Gastroesophageal sphincter (tissue), 4 donors: ENCODE measurements around the gene GRIN1. TPM values are rescaled to one million over a fixed set of nuclear protein-coding genes. Genes with fewer than 3 reads are reported as not detected.
"Not testable (repeated sequence)": the region's sequence is repeated elsewhere in the genome, so short reads cannot be mapped to it uniquely, and the experiment has no call there.

Experiments
- ATAC-seq: fragments of 150-250 bp; one replicate; pipeline ENCODE4 v1.9.1; 2016; ENCODE audit warnings: mild to moderate bottlenecking, moderate library complexity
- H3K27ac ChIP-seq, 4 donors: fragments of 200-600 bp; sonication (generic) in 3 of 4; 1 replicate in 3 of 4; 2 replicates in 1 of 4; pipeline ENCODE4 v1.5.1; 2016 to 2019
- H3K27me3 ChIP-seq: fragments of 200-600 bp; sonication (generic); one replicate; pipeline ENCODE4 v1.5.1; 2019
- H3K36me3 ChIP-seq, 2 donors: fragments of 200-600 bp; sonication (generic); one replicate each; pipeline ENCODE4 v1.5.1; 2019; ENCODE audit warnings: control low read depth in 1 of 2
- H3K4me1 ChIP-seq, 3 donors: fragments of 200-600 bp; sonication (generic); 1 replicate in 2 of 3; 2 replicates in 1 of 3; pipeline ENCODE4 v1.5.1; 2016 to 2019; ENCODE audit warnings: control low read depth in 2 of 3
- H3K4me3 ChIP-seq, 2 donors: fragments of 200-600 bp; sonication (generic); one replicate each; pipeline ENCODE4 v1.5.1; 2019; ENCODE audit warnings: mild to moderate bottlenecking in 1 of 2, moderate library complexity in 1 of 2
- H3K9me3 ChIP-seq, 3 donors: fragments of 200-600 bp; sonication (generic); one replicate each; pipeline ENCODE4 v1.5.1; 2017 to 2019; ENCODE audit warnings: control low read depth in 2 of 3
- EP300 ChIP-seq: sonication (generic); formaldehyde crosslinking; IDR thresholded peaks from one replicate; pipeline ENCODE4 v1.6.1; 2017; ENCODE audit warnings: antibody characterized with exemption, mild to moderate bottlenecking
- POLR2A ChIP-seq, 2 donors: fragments of 450-650 bp; IDR thresholded peaks; one replicate each; pipeline ENCODE4 v1.6.1; 2017; ENCODE audit warnings: antibody characterized with exemption in 2 of 2, mild to moderate bottlenecking in 2 of 2, moderate library complexity in 1 of 2
- POLR2AphosphoS5 ChIP-seq: sonication (generic); formaldehyde crosslinking; IDR thresholded peaks from one replicate; pipeline ENCODE4 v1.6.1; 2017; ENCODE audit warnings: antibody characterized with exemption
- WGBS, 2 donors: methylation state at CpG; one replicate each; pipeline ENCODE4 v1.1.5; 2018; ENCODE audit warnings: low coverage in 1 of 2; 5-methylcytosine and 5-hydroxymethylcytosine counted together
- total RNA-seq, 4 donors: library from RNA; depleted of rRNA; stranded (reverse); fragments of >200 nt; gene quantifications; one replicate each; pipeline ENCODE4 v1.1.0, GENCODE V29; 2016
- TF ChIP-seq, protein P1 (sequence below), 4 experiments: fragments of 200-600 bp in 2 of 4; fragments of 450-650 bp in 2 of 4; sonication (generic) in 1 of 4; IDR thresholded peaks; one replicate each; pipeline ENCODE4 v1.5.1; 2017 to 2019; ENCODE audit warnings: antibody characterized with exemption in 4 of 4, mild to moderate bottlenecking in 2 of 4, moderate library complexity in 2 of 4

GRIN1 gene
- total RNA-seq, 4 donors from 2014 or later, result 0.08 to 0.13 TPM; not detected in 2

- Histone ChIP-seq H3K27ac (no peak overlapping the region), H3K4me3 (no peak overlapping the region), H3K4me1 (peaks cover 0 to 18% (median 8%) of the 10 kb centered on the region in 3 donors), H3K27me3 (no peaks in the 10 kb centered on the region), H3K36me3 (no peaks in the 10 kb centered on the region), H3K9me3 (no peaks in the 10 kb centered on the region)
- no peak for ATAC-seq
- no peak for TF ChIP-seq EP300
- no peak for TF ChIP-seq POLR2A (IDR thresholded peaks at IDR 0.05)
- TF ChIP-seq, protein P1, sequence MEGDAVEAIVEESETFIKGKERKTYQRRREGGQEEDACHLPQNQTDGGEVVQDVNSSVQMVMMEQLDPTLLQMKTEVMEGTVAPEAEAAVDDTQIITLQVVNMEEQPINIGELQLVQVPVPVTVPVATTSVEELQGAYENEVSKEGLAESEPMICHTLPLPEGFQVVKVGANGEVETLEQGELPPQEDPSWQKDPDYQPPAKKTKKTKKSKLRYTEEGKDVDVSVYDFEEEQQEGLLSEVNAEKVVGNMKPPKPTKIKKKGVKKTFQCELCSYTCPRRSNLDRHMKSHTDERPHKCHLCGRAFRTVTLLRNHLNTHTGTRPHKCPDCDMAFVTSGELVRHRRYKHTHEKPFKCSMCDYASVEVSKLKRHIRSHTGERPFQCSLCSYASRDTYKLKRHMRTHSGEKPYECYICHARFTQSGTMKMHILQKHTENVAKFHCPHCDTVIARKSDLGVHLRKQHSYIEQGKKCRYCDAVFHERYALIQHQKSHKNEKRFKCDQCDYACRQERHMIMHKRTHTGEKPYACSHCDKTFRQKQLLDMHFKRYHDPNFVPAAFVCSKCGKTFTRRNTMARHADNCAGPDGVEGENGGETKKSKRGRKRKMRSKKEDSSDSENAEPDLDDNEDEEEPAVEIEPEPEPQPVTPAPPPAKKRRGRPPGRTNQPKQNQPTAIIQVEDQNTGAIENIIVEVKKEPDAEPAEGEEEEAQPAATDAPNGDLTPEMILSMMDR (IDR thresholded peaks at IDR 0.05), result no peak
- no peak for TF ChIP-seq POLR2AphosphoS5
- WGBS, 2 donors, result 77 to 78% methylated on average over 3 to 5 of the region's 5 CpGs
Measured at GRCh38 chr9:137123468-137123837, 15.5 kb upstream of the GRIN1 start.

- not testable (repeated sequence) for H3K4me3 ChIP-seq, H3K27me3 ChIP-seq, ATAC-seq, H3K27ac ChIP-seq, H3K9me3 ChIP-seq, H3K36me3 ChIP-seq
- peaks cover 0 to 23% (median 12%) of the 10 kb centered on the region in 3 donors for H3K4me1 ChIP-seq
- WGBS, 2 donors, result 90% methylated on average over 4 of the region's 5 CpGs; no CpG with 5 or more reads in 1 of the 2 donors
Measured at GRCh38 chr9:137123952-137124462, 14.9 kb upstream of the GRIN1 start.

DNA sequence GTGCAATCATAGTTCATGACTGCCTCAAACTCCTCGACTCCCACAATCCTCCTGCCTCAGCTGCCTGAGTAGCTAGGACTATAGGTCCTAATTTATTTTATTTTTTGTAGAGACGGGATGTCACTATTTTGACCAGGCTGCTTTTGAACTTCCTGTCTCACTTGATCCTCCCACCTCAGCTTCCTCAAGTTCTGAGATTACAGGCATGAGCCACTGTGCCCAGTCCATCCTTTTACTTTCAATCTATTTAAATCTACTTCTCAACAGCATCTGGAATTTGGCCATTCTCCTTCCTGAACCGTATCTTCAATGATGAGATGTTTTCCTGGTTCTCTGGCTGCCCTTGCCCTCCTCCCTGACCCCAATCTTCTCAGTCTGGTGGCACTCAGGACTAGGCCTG, 12.2 kb upstream of the GRIN1 start:
- H3K4me3 ChIP-seq, result peak overlapping the region in 1 of 2 donors; percentile 21
- peaks cover 17% of the 10 kb centered on the region for H3K27me3 ChIP-seq
- H3K36me3 ChIP-seq, result no peaks in the 10 kb centered on the region
- peak overlapping the region in 1 of 4 donors; percentile 46 for H3K27ac ChIP-seq
- TF ChIP-seq POLR2AphosphoS5 (no peak), EP300 (no peak), POLR2A (IDR thresholded peaks at IDR 0.05) (no peak)
- TF ChIP-seq, protein P1 (IDR thresholded peaks at IDR 0.05), result no peak
- H3K9me3 ChIP-seq, result peaks cover 0 to 16% (median 0%) of the 10 kb centered on the region in 3 donors
- ATAC-seq, result no peak
- H3K4me1 ChIP-seq, result peaks cover 0 to 38% (median 12%) of the 10 kb centered on the region in 3 donors
- 51 to 53% methylated on average over 2 to 3 of the region's 3 CpGs for WGBS, 2 donors

- peak overlapping the region in 1 of 2 donors; percentile 21 for H3K4me3 ChIP-seq
- 42 to 63% methylated on average over 13 to 19 of the region's 24 CpGs for WGBS, 2 donors
- no peak for ATAC-seq
Measured at GRCh38 chr9:137127301-137128157, 11.4 kb upstream of the GRIN1 start.

DNA sequence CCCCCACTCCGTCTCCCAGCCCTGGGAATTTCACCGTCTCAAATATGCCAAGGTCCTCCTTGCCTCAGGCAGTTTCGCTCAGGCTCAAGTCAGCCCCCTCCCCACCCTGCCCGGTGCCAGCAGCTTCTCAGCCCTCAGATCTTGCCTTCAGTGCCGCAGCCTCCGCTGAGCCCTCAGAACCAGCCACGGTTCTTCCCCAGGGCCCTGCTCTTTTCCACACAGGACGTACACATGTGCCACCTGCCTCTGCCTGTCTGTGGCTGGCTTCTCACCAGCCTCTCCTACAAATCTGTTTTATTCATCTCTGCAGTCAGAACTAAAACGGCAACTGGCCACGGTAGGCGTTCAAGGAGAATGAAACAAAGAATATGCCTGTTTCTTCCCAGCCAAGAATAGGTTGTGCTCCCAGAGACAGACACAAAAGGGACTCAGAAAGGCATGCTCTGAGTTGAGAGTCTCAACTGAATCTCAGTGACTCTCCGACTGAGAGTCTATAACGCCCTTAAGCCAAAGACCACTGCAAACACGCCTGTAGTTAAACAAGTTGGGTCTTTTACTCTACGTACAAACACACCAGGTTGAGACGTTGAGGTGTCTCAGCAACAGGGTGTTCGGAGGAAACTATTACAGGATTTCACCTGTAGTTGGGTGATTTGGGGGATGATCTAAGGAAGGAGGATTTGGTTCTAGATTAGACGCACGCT, 10.6 kb upstream of the GRIN1 start:
- Histone ChIP-seq H3K4me3 (peak overlapping the region in 1 of 2 donors; percentile 66), H3K36me3 (no peaks in the 10 kb centered on the region), H3K27ac (peak overlapping the region in 2 of 4 donors; percentile 37 to 77), H3K27me3 (peaks cover 32% of the 10 kb centered on the region), H3K4me1 (peaks cover 0 to 38% (median 12%) of the 10 kb centered on the region in 3 donors), H3K9me3 (peaks cover 0 to 19% (median 0%) of the 10 kb centered on the region in 3 donors)
- ATAC-seq, result no peak
- 72 to 76% methylated on average over 6 to 15 of the region's 19 CpGs for WGBS, 2 donors
- TF ChIP-seq POLR2A (IDR thresholded peaks at IDR 0.05), result no peak
- TF ChIP-seq, protein P1 (IDR thresholded peaks at IDR 0.05), result no peak
- no peak for TF ChIP-seq POLR2AphosphoS5
- TF ChIP-seq EP300, result no peak

More at GRCh38 chr9:137127301-137128157, 11.4 kb upstream of the GRIN1 start:
- Histone ChIP-seq H3K36me3 (no peaks in the 10 kb centered on the region), H3K4me1 (peaks cover 0 to 38% (median 12%) of the 10 kb centered on the region in 3 donors), H3K9me3 (peaks cover 0 to 19% (median 0%) of the 10 kb centered on the region in 3 donors), H3K27me3 (peaks cover 24% of the 10 kb centered on the region), H3K27ac (peak overlapping the region in 2 of 4 donors; percentile 37 to 46)
- TF ChIP-seq POLR2AphosphoS5 (no peak), EP300 (no peak), POLR2A (IDR thresholded peaks at IDR 0.05) (no peak)
- TF ChIP-seq, protein P1 (IDR thresholded peaks at IDR 0.05), result no peak
